Panc1 (cell line): ENCODE measurements around the gene ARHGAP8.

Experiments
- CTCF ChIP-seq: fragments of 450-650 bp; IDR thresholded peaks from 2 replicates; pipeline ENCODE4 v1.5.1; 2017; ENCODE audit warnings: mild to moderate bottlenecking
- POLR2AphosphoS5 ChIP-seq: IDR thresholded peaks from 2 replicates; pipeline ENCODE4 v1.6.1; 2012; ENCODE audit warnings: mild to moderate bottlenecking, low read depth, low read length, moderate library complexity
- REST ChIP-seq, 2 experiments: IDR thresholded peaks; 2 replicates each; pipeline ENCODE4 v1.6.1; 2011 to 2012; ENCODE audit warnings: low read depth in 2 of 2, control low read depth in 1 of 2, low read length in 1 of 2, mild to moderate bottlenecking in 1 of 2, moderate library complexity in 1 of 2; ENCODE audit not compliant: insufficient read depth in 1 of 2
- SIN3A ChIP-seq: IDR thresholded peaks from 2 replicates; pipeline ENCODE4 v1.6.1; 2012; ENCODE audit warnings: low read depth, mild to moderate bottlenecking, low read length, moderate library complexity, borderline replicate concordance; ENCODE audit not compliant: insufficient read depth

GRCh38 chr22:44722611-44723010, 29.8 kb upstream of the ARHGAP8 start:
- TF ChIP-seq CTCF (no peak), REST (IDR thresholded peaks at IDR 0.05; ENCODE audit: insufficient read depth in 1 of 2, low read depth in 2 of 2, low read length in 1 of 2) (no peak), SIN3A (no peak), POLR2AphosphoS5 (no peak)
